Cortex of kidney (tissue), 1 donor: Measurements from ENCODE around the gene TTC7B.

Experiments used
- DNase-seq: peaks from one replicate; lab custom pipeline; 2025; lab: John Stamatoyannopoulos, UW

The TTC7B gene

DNA sequence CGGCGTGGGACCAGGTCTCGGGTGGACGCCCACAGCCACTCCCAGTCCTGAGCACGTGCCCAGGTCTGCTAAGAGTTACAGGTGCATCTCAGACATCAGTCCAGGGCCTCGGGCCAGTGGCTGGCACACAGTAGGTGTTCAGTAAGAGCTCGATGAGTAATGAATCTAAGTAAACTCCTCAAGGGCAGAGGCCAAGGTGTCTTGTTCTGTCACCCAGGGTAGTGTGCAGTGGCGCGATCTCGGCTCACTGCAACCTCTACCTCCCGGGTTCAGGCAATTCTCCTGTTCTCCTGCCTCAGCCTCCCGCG, 11.2 kb downstream of the TTC7B start:
- DNase-seq: no peak

DNA sequence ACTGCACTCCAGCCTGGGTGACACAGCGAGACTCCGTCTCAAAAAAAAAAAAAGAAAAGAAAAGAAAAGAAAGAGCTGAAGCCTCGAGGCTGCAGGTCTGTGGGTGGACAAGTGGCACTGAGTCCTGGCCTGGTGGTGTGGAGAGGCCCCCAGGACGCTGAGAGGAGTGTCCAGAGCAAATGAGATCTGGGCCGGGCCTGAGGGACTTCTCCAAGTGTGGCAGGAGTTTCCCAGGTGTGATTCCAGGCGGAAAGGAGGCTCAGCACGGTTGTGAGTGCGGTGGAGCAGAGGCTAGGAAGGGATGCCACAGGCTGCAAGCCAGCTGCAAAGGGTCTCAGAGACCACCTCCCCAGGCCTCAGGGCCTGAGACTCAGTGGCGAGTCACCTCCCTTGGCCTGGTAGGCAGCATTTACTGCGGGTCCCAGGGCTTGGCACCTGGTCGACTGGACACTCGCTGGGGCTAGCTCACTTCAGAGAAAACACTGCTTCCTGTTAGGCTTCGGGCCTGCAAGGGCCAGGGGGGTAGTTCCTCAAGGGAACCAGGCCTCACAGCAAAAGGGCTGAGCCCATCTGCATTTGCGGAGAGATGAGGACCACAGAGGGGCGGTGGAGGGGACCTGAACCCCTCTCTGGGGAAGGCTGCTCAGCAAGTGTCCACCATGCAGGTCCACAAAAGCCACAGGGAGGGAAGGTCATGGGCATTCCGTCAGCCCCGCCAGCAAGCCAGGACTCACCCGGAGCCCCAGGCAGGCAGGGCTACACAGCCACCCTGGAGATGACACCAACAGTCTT, 11.7 kb downstream of the TTC7B start:
- DNase-seq: no peak

DNA sequence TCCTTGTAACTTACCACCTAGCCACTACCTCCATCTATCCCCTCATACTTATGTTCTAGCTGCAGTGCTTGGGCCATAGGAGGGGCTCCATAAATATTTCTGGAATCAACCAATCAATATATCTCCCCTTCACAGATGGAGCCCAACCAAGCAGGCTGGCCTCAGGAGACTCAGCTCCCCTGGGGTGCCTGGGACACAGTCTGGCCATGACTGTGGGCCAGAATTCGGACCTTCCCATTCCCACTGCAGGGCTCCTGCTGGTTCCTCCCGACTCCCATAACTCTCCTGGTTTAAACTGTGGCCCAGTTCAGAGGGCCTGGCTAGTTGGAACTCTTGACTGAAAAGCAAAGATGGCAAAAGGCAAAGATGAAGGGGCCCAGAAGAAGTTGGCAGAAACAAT, 13.0 kb downstream of the TTC7B start:
- DNase-seq: no peak

DNA sequence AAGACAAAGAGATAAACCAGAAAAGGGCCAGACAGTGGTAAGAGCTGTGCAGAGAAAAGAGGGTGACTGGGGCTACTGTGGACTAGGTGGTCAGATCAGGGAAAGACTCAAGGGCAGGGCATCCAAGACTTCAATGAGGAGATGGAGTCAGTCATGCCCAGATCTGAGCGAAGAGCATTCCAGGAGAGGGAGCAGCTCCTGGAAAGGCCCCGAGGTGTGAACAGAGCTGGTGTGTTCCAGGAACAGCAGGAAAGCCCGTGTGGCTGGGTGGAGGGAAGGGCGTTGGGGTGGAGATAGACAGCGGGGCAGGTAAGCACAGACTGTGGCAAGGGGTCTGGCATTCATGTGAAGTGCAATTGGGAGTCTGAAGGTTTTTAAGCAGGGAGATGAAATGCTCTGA, 16.8 kb downstream of the TTC7B start:
- DNase-seq: no peak

DNA sequence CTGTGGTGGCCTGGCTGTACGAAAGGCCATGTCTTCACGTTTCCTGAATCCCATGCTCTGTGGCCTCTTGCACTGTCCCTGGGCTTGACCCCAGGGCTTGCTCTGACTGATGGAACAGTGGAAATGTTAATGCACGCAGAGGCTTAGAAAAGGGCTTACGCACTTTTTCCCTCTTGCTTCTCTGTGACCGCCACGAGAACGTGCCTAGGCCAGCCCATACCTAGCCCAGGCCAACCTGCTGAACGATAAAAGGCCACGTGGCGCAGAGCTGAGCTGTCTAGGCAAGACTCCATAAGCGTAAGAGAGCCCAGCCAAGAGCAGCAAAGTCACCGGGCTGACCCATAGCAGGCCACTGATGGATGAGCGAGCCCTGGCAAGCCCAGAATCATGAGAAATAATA, 18.3 kb downstream of the TTC7B start:
- DNase-seq: no peak

DNA sequence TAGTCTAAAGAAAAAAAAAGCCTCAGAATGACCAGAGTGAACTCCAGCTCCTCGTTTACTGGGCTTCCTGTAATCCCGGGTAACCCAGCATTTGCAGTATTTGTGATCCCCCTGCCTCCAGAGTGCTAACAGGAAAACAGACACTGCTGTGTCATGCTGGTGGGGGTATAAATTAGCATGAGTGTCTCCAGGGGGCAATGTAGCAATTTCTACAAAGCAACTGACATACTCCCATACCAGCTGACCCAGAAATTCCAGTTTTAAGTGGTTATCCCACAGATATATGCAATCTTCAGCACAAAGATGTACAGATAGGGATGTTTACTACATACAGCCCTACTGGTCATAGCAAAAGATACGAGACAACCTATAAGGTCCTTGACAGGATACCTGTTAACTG, 18.8 kb downstream of the TTC7B start:
- DNase-seq: no peak

DNA sequence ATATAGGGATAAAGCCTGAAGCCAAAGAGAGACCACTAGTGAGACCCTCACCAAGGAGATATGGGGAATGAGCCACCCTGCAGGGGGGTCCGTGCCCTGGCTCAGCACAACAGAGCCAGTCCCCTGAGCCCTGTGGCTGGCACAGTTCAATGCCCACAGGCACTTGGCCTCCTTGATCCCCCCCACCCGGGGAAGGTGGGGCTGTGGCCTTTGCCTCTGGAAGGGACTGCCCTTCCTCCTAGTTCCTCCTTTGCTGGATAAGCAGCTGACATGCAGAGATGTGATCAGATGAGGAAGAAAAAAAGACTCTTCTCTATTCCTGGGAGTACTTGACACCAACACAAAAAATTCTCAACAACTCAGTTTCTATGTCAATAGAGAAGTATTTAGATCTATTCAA, 19.9 kb downstream of the TTC7B start:
- no peak for DNase-seq

DNA sequence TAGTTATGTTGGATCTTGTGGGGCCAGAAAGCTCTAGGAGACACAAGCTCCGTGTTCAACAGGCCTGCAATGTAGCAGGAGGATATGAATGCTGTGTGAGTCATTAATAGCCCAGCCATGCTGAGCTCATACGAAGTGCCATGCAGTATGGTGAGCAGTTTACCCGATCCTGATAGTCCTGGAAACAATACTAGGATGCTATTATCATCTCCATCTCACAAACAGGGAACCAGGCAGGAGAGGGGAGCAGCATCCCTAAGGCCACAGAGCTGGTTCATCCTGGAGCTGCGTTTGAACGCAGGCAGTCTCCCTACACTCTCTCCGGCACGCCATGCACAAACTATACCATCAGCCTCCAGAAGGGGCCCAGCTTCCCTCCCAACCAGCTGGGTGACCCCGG, 20.5 kb downstream of the TTC7B start:
- DNase-seq: no peak

DNA sequence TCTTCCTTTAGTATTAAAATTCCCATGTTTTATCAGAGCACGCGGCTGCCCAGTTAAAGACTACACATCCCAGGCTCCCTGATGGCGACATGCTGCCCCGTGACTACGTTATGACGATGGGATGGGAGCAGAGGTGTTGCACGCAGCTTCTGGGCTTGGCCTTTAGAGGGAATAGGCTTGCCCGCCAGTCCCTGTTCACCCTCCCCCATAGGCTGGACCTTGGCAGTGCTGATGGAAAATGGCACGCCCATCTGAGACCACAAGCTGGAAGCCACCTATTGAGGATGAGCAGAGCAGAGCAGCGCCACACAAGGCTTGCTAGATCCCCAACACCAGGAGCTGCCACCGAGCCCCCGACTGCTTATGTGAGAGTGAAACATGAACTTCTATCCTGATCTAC, 24.7 kb downstream of the TTC7B start:
- no peak for DNase-seq

DNA sequence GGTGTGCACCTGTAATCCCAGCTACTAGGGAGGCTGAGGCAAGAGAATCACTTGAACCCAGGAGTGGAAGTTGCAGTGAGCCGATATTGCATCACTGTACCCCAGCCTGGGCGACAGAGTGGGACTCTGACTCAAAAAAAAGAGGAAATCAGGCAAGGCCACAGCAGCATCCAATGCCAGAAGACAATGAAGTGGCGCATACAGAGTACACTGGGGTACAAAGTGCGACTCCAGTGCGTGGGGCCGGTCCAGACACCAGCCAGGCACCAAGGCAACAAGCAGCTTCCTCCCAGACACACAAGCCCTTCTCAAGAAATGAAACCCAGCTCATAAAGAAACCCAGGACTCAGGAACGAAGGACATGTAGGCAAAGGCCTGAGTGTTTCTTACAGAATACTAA, 28.2 kb downstream of the TTC7B start:
- no peak for DNase-seq

DNA sequence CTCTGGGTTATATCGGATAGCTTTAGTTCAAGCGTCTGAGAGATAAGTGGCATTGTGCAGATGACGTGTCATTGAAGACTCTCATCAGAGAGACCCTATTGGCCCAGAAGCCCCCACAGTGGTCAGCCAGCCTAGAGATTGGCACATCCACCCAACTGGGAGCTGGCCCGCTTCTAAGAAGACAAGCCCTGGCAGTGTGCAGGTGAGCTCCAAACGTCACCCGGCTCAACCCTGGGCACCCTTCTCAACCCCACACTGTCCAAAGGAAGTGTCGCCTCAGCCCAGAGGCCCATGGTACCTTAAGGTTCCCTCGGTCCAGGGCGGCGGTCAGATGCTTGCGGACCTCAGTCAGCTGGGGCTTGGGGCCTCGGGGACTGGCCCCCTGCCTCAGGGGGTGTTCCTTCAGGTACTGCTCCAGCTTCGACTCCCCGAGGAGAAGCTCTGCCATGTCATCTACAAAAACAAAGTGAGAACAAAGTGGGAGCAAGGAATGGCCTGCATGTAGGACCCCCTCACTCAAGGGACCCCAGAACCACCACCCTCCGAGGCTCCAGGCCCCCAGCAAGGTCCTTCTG, 30.3 kb downstream of the TTC7B start:
- no peak for DNase-seq

DNA sequence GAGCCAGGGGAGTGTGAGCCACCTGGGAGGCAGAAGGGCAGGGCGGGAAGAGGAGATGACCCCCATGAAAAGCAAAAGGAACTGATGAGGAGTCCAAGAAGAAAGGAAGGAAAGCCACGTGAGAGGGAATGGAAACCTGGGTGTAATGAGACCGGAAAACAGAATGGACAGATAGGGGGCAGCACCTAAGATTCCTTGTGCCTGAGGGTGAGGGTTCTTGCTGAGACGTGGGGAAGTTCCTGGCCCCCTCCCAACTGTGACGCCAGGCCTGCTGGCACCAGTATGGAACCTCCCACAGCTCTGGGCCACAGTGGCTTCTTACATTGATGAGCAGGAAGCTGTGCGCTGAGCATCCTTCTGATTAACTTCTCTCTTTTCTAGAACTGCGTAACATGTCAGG, 30.8 kb downstream of the TTC7B start:
- DNase-seq: no peak

DNA sequence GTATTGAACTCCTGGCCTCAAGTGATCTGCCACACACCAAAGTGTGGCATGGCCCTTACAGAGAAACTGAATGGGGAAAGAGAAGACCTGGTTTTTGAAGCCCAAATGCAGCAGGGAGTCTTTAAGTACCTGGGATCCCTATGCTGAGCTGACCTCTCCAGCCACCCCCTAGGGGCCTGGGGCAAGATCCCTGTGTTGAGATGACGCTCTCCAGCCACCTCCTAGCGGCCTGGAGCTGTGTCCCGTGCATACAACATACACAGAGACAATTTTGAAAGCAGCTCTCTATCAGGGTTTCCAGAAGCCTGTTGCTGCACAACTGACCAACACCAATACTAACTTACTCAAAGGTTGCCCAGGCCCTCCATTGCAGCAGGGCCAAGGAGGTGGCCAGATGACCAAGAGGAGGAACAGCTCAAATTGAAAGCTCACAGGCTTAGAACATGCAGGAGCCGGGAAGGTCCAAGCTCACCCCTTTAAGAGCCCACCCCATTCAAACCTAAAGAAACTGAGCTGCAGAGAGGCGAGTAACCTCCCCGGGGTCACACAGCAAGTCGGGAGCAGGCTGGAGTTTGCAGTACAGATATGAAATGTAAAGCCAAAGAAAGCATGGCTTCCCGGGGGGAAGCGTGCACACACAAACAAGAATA, 31.5 kb downstream of the TTC7B start:
- DNase-seq: no peak

DNA sequence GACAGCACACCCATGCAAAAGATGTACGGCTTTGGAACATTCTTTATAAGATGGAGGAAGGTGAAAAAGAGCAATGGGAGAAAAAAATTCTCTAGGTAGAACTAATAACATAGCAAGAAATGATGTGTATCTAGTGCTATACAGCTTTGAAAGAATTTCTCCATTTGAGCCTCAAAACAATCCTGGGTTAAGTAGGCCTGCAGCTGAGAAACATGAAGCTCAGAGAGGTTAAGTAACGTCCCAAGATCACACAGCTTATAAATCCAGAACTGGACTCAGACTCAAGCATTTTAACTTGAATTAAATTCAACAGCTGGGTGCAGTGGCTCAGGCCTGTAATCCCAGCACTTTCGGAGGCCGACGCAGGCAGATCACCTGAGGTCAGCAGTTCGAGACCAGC, 32.9 kb downstream of the TTC7B start:
- no peak for DNase-seq

DNA sequence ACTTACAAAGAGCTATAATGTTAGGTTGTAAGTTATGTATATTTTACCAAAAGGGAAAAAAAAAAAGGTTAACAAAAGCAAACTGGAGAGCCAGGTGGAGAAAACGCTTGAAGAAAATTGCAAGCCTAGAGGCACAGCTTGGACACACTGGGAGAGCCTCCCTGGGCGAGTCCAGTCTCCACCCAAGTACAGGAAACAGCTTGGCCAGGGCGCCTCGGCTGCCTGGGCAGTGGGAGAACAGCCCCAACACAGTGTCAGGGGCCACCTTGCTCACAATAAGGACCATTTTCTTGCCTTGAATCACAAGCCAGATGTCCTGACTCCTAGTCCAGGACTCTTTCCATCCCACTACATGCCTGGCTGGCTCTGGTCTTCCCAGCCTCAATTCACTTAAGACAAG, 33.3 kb downstream of the TTC7B start:
- DNase-seq: no peak

DNA sequence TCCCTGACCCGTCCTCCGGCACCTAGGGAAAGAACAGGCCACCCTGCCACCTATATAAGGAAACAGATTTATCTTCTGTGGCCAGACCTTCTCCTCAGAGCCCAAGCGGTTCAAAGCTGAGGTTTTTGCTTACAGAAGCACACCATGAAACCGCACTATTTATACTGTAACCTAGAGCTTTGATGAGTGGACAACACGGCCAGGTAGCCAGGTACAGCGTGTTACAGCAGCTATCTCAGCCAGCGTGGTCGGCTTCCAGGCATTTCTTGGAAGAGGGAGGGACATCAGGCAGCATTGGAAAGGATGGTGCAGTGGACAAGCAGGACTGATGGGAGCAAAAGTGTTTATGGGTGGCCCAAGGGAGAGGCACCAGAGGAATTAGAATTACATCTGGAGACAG, 34.4 kb downstream of the TTC7B start:
- no peak for DNase-seq

DNA sequence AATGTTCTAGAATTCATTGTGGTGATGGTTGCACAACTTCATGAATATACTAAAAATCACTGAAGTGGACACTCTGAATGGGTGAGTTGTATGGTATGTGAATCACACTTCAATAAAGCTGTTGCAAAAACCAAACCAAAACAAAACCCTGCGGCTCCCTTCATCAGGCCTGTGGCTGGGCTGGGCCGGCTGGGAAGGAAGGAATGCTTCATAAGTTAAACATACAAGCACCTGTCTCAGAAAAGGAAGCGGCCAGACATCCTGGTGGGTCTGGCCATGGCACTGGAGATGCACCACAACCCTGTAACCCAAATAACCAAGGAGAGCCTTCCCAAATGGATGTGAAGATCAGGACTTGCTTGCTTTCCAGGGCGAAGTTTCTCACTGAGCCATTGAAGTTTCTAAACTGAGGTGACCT, 34.9 kb downstream of the TTC7B start:
- no peak for DNase-seq

DNA sequence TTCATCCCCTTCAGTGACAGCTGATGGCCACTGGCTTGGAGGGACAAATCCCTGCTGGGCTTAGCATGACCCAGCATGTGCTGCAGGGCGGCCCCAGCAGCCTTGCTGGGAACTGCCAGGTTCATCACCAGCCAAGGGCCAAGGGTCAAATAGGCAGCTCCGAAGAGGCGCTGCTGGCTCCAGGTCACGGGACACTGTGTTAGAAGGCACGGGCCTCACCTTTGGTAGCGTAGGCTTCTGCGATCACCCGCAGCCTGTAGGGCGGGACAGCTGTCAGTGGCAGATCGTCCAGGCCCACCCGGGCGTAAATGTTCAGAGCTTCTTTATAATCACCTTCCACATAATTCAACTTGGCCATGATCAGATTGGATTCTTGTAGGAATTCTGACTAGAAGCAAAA, 35.7 kb downstream of the TTC7B start:
- DNase-seq: no peak

DNA sequence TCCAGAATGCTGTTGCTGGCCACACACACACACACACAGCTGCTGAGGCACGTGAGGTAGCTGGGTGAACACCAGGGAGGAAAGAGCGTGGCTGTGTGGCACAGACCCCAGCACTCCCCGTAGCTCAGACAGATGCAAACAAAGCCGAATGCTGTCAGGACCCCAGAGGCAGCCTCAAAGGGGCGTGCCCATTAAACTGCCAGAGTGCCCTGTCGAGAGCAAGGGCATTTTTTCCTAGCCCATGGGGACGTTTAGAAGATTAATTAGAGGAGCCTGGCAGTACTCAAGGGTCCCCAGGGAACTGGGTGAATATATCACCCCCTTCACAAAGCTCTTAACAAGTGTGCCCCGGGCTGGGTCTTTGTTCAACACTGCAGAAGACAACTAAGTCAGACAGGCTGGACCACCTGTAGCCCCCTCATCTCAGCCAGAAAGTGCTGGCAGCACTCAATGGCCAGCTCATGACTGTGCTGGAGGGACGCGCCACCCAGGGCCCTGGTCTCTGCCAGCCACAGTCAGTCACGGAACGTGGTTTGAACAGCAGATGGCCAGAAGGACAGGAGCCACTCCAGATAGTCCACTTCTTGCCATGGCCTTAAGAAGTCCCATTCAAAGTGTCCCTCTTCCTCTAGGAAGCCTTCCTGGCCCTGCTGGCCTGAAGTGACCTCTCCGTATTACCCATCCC, 37.5 kb downstream of the TTC7B start:
- no peak for DNase-seq

DNA sequence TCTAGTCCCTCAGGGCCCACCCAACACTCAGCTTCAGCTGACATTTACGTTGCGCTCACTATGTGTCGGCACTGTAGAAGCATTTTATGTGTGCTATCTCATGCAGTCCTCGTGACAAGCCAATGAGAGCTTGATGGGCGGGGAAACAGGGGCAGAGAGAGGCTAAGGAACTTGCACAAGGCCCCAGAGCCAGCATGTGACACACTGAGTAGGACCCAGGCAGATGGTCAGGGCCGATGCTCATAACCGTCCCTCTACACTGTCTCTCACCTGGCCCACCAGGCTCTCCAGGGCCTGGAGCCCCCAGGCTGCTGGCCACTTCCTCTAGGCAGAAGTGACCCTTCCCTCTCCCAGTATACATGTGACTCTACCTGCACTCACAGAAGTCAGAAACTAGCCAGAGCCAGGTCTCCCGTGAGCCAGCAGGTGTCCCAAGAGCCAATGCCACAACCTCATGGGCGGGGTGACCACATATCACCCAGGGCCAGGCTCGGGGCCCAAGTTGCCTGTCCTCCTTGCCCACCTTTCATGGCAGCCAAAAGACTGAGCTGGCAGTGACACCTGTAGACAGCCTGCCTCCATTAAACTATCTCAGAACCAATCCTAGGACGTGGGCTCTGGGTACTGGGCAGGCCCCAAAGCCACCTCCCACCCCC, 38.3 kb downstream of the TTC7B start:
- no peak for DNase-seq

DNA sequence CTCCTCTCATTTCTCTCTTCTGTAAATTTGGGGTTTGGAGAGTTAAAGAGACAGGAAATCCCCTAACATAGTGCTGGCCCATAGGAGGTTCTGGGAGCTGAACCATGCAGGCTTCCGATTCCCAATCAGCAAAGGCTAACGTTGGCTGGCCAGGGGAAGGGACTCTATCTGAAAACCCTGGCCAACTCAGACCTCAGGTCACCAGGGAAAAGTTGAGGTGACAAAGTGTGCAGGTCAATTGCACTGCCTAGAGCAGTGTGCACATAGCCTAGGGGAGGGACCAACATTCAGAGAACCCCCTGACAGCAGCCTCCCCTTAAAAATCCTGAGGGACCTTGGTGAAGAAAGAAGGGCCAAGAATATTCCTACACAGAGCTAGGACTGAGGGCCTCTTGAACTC, 38.9 kb downstream of the TTC7B start:
- no peak for DNase-seq

DNA sequence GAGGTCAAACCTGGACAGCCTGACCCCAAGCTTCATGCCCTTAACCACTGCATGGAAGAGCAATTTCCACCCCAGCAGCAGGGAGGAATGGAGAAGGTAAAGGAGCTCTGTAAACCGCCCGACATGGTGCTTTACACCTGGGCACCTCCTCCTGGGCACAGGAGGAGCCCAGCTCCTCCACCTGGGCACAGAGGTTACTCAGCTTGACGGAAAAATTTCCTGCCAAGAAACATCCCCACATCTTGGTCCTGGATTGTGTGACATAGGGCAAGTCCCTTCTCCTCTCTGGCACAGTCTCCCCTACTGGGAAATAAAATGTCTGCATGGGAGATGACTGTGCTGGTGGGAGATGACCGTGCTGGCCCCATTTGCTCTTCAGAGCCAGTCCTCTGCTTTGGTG, 40.8 kb downstream of the TTC7B start:
- no peak for DNase-seq

DNA sequence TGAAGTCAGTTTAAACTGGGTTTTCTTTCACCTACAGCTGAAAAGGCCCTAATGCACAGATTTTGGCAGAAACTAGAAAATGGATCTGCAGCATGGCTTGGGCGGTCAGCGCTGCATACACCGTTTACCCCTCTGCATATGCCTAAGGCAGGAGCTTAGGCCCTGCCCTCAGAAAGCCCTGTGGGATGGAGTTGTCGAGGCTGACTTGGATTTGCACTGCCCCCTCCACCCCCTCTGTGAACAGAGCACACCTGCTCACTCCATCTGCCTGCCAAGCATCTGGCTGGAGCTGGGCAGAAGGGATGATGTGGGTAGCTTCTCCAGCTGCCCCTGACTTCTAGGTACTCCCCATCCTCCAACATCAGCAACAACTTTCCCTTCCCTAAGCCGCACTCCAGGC, 41.9 kb downstream of the TTC7B start:
- no peak for DNase-seq
